ENCODE measurements around the gene KCTD13. TPM values are rescaled to one million over a fixed set of nuclear protein-coding genes. Genes with fewer than 3 reads are reported as not detected.
A peak's percentile ranks its signal among the peaks of the same experiment; 100 is the strongest.

The KCTD13 gene
- total and polyA plus RNA-seq, 10 of the 15 experiments (the other 5 are each of a cell fraction or from before 2014, with no cell fraction given): 3.3 to 29.2 (median 12.5) TPM

DNA sequence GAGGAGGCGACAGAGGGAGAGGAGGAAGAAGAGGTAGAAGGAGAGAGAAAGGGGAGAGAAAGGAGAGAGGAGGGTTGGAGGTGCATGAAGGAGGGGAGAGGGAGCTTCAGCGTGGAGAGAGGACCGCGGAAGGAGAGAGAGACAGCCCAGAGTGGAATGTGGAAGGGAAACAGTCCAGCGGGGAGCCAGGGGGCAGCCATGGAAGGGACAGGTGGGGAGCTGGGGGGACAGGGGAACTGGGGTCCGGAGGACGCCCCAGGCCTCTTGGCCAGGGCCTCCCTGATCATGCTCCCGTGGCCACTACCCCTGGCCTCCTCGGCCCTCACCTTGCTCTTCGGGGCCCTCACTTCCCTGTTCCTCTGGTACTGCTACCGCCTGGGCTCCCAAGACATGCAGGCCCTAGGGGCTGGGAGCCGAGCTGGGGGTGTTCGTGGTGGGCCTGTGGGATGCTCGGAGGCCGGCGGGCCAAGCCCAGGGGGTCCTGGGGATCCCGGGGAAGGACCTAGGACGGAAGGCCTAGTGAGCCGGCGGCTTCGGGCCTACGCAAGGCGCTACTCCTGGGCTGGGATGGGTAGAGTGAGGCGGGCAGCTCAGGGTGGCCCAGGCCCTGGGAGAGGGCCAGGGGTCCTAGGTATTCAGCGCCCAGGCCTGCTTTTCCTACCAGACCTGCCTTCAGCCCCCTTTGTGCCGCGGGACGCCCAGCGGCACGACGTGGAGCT is 25.0 kb downstream of the KCTD13 start:
- intact Hi-C loops (cut with micrococcal nuclease; ENCODE audit: unreplicated experiment) (loop anchor here (10.0 kb wide), 1 partner anchor 124 kb away; the partner anchor contains the start of gene C16orf92), in situ Hi-C loops (cut with MboI) (no loop called here)
- Histone ChIP-seq H3K36me3 (ENCODE audit: control insufficient read depth in 2 of 2, insufficient read depth in 2 of 2, low read length in 1 of 2) (no peaks in the 10 kb centered on the region), H4K20me1 (ENCODE audit: control insufficient read depth, insufficient read depth) (no peaks in the 10 kb centered on the region), H3K27ac (ENCODE audit: control insufficient read depth, insufficient read depth) (no peak overlapping the region), H3K4me1 (ENCODE audit: control insufficient read depth, insufficient read depth, low read length) (peaks cover 3% of the 10 kb centered on the region; the same call in 1 of the 2 replicates), H2AFZ (ENCODE audit: control insufficient read depth, low read depth, low read length) (no peak overlapping the region; the same call in 1 of the 2 replicates), H3K4me2 (ENCODE audit: control insufficient read depth, insufficient read depth) (peak overlapping the region; percentile 90; the same call in 1 of the 2 replicates), H3K9ac (ENCODE audit: control insufficient read depth, insufficient read depth, low read length) (no peak overlapping the region), H3K4me3 (no peak overlapping the region), H3K79me2 (ENCODE audit: control insufficient read depth, insufficient read depth, low read length) (no peaks in the 10 kb centered on the region), H3K9me3 (replicated peaks; ENCODE audit: control insufficient read depth, insufficient read depth, low read length) (no peaks in the 10 kb centered on the region), H3K27me3 (replicated peaks in 1 of 2; ENCODE audit: control insufficient read depth in 2 of 2, insufficient read depth in 2 of 2, low read length in 1 of 2) (no peaks in the 10 kb centered on the region; a peak in 1 of 4 replicates)
- ChIA-PET RAD21 (ENCODE audit: unreplicated experiment) (interaction anchor here (1.6 kb wide), 1 partner anchor 131 kb away, joined by 5 read pairs; no protein-coding TSS in a partner anchor), SMC1A (ENCODE audit: uncharacterized antibody, unreplicated experiment) (interaction anchor here (0.6 kb wide), 1 partner anchor 757 kb away, joined by 4 read pairs; no protein-coding TSS in a partner anchor), POLR2A (no interaction called here), CTCF (no interaction called here)
- WGBS (ENCODE audit: insufficient coverage, insufficient replicate concordance, low lambda C conversion rate, missing lambda C conversion rate): 55% methylated on average over 22 of the region's 31 CpGs
- 0 out of 2 replicates have a peak, but pooled peaks have one; percentile 38 for TF ChIP-seq FOXK2 (IDR thresholded peaks at IDR 0.05)
- no peak for TF ChIP-seq KAT2A (conservative IDR thresholded peaks at IDR 0.05; ENCODE audit: control insufficient read depth, low read depth, low read length)
- ATAC-seq: no peak
- no peak for FAIRE-seq
- BruUV-seq (replicated peaks): no TSS peak
- DNase-seq (ENCODE audit: low read depth, low spot score): no peak

DNA sequence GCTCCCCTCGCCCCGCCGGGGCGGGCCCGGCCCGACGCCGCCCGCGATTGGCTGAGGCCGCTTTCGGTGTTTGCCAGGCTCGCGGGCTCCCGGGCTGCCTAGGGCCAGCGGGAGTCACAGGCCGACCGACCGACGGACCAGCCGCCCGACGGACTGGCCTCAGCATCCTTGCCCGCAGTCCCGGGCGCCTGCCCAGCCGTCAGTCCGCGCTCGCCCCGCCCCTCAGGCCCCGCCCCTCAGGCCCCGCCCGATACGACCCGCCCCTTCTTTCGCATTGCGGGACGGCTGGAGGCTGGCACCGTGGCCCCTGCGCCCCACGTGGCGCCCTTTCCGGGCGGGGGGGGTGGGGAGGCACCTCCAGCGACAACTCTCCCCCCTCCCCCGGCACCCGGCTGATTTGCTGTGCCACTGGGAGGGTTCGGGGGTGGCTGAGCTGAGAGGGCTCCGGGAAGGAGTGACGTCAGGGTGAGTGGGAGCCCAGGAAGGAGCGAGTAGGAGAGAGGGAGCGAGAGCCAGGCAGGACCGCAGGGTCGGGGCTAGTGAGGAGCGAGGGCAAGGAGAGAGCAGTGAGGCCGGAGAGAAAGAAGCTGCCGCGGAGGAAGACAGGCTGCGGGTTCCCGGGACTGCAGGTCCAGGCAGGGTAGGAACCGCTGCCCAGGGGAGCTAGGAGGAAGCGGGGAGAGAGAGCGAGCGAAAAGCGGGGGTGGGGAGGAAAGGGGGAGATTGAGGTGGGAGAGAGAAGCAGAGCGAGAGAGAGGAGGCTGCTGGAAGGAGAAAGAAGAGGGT is 25.7 kb downstream of the KCTD13 start, which contains the start of gene ASPHD1:
Gene ASPHD1, plus strand, starts transcription at position 387 of the 786 bp plus-strand sequence. CDS start 484 bp downstream, outside the sequence.
- peak within 1 kb of the TSS; percentile 80 for H2AFZ ChIP-seq (ENCODE audit: control insufficient read depth, low read depth, low read length)
- ChIA-PET POLR2A (interaction anchor here (0.5 to 1.2 kb wide), 2 partner anchors 16 to 154 kb away, joined by 3 read pairs; no protein-coding TSS in a partner anchor), SMC1A (ENCODE audit: uncharacterized antibody, unreplicated experiment) (interaction anchor here (0.8 kb wide), 2 partner anchors 16 to 62 kb away, joined by 3 to 4 read pairs; partner anchors contain the start of gene TMEM219), CTCF (interaction anchor here (1.1 kb wide), 1 partner anchor 155 kb away, joined by 3 read pairs; no protein-coding TSS in a partner anchor), RAD21 (ENCODE audit: unreplicated experiment) (interaction anchor here (0.6 to 1.6 kb wide), 2 partner anchors 83 to 132 kb away, joined by 3 to 5 read pairs; no protein-coding TSS in a partner anchor)
- no peaks in the 10 kb centered on the region for H3K9me3 ChIP-seq (replicated peaks; ENCODE audit: control insufficient read depth, insufficient read depth, low read length)
- H3K9ac ChIP-seq (ENCODE audit: control insufficient read depth, insufficient read depth, low read length): no peak within 1 kb of the TSS
- no peak within 1 kb of the TSS for H3K27ac ChIP-seq (ENCODE audit: control insufficient read depth, insufficient read depth)
- H3K4me3 ChIP-seq: peak within 1 kb of the TSS; percentile 83
- peak within 1 kb of the TSS; percentile 90 for H3K4me2 ChIP-seq (ENCODE audit: control insufficient read depth, insufficient read depth)
- DNase-seq (ENCODE audit: low read depth, low spot score) (no peak), FAIRE-seq (no peak), ATAC-seq (peak; percentile 91)
- H3K27me3 ChIP-seq (replicated peaks in 1 of 2; ENCODE audit: control insufficient read depth in 2 of 2, insufficient read depth in 2 of 2, low read length in 1 of 2): no peaks in the 10 kb centered on the region; a peak in 1 of 4 replicates
- 2% methylated on average over 22 of the region's 67 CpGs for WGBS (ENCODE audit: insufficient coverage, insufficient replicate concordance, low lambda C conversion rate, missing lambda C conversion rate)
- H3K36me3 ChIP-seq (ENCODE audit: control insufficient read depth in 2 of 2, insufficient read depth in 2 of 2, low read length in 1 of 2): no peaks in the 10 kb centered on the region
- peaks cover 3% of the 10 kb centered on the region; the same call in 1 of the 2 replicates for H3K4me1 ChIP-seq (ENCODE audit: control insufficient read depth, insufficient read depth, low read length)
- H4K20me1 ChIP-seq (ENCODE audit: control insufficient read depth, insufficient read depth): no peaks in the 10 kb centered on the region
- in situ Hi-C loops (cut with MboI): no loop called here
- intact Hi-C loops (cut with micrococcal nuclease; ENCODE audit: unreplicated experiment): loop anchor here (10.0 kb wide), 1 partner anchor 125 kb away; the partner anchor contains the start of gene C16orf92
- H3K79me2 ChIP-seq (ENCODE audit: control insufficient read depth, insufficient read depth, low read length): no peaks in the 10 kb centered on the region
- no TSS peak for BruUV-seq (replicated peaks)
- no peak for TF ChIP-seq BMI1 (IDR thresholded peaks at IDR 0.05; ENCODE audit: borderline replicate concordance)
- TF ChIP-seq, protein P1, sequence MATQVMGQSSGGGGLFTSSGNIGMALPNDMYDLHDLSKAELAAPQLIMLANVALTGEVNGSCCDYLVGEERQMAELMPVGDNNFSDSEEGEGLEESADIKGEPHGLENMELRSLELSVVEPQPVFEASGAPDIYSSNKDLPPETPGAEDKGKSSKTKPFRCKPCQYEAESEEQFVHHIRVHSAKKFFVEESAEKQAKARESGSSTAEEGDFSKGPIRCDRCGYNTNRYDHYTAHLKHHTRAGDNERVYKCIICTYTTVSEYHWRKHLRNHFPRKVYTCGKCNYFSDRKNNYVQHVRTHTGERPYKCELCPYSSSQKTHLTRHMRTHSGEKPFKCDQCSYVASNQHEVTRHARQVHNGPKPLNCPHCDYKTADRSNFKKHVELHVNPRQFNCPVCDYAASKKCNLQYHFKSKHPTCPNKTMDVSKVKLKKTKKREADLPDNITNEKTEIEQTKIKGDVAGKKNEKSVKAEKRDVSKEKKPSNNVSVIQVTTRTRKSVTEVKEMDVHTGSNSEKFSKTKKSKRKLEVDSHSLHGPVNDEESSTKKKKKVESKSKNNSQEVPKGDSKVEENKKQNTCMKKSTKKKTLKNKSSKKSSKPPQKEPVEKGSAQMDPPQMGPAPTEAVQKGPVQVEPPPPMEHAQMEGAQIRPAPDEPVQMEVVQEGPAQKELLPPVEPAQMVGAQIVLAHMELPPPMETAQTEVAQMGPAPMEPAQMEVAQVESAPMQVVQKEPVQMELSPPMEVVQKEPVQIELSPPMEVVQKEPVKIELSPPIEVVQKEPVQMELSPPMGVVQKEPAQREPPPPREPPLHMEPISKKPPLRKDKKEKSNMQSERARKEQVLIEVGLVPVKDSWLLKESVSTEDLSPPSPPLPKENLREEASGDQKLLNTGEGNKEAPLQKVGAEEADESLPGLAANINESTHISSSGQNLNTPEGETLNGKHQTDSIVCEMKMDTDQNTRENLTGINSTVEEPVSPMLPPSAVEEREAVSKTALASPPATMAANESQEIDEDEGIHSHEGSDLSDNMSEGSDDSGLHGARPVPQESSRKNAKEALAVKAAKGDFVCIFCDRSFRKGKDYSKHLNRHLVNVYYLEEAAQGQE (IDR thresholded peaks at IDR 0.05; ENCODE audit: low read depth, low read length): no peak; the same call in 1 of the 2 replicates
- no peak for TF ChIP-seq MEF2B (IDR thresholded peaks at IDR 0.05; ENCODE audit: partially characterized antibody, poor library complexity, severe bottlenecking)
- no peak; the same call in 1 of the 2 replicates for TF ChIP-seq FOXK2 (IDR thresholded peaks at IDR 0.05)
- TF ChIP-seq USF2 (IDR thresholded peaks at IDR 0.05; ENCODE audit: borderline replicate concordance, low read depth, low read length): no peak
- TF ChIP-seq ZNF217 (IDR thresholded peaks at IDR 0.05): no peak
- no peak for TF ChIP-seq RUNX3 (IDR thresholded peaks at IDR 0.05; ENCODE audit: low read length)
- TF ChIP-seq RB1 (IDR thresholded peaks at IDR 0.05; ENCODE audit: borderline replicate concordance): peak; percentile 70; the same call in 1 of the 2 replicates

All from GM12878 (cell line).